HG02642 (cell line): ENCODE data around the gene SPRED1.

Source experiments
- ATAC-seq: cut with Tn5 transposase; IDR thresholded peaks from one replicate; pipeline ENCODE4 v1.9.1; 2021; ENCODE audit warnings: mild to moderate bottlenecking; ENCODE audit not compliant: unreplicated experiment, poor library complexity

Gene SPRED1

GRCh38 chr15:38332711-38333110, 80.1 kb downstream of the SPRED1 start:
- ATAC-seq = no peak

GRCh38 chr15:38335116-38335515, 82.5 kb downstream of the SPRED1 start:
- no peak for ATAC-seq

GRCh38 chr15:38344351-38344750, 91.7 kb downstream of the SPRED1 start:
- ATAC-seq = no peak

GRCh38 chr15:38349251-38349650, 96.6 kb downstream of the SPRED1 start:
- no peak for ATAC-seq

GRCh38 chr15:38351466-38351865, 98.8 kb downstream of the SPRED1 start:
- ATAC-seq = no peak

GRCh38 chr15:38354315-38354929, 101.8 kb downstream of the SPRED1 start:
- ATAC-seq = no peak

- ATAC-seq = no peak
These were observed 109.7 kb downstream of the SPRED1 start for GRCh38 chr15:38362355-38362754.

GRCh38 chr15:38367476-38367875, 114.8 kb downstream of the SPRED1 start:
- no peak for ATAC-seq

GRCh38 chr15:38369936-38370478, 117.4 kb downstream of the SPRED1 start:
- ATAC-seq = no peak

- no peak for ATAC-seq
These were observed 120.4 kb downstream of the SPRED1 start for GRCh38 chr15:38373016-38373415.

- ATAC-seq = no peak
These were observed 121.4 kb downstream of the SPRED1 start for GRCh38 chr15:38374029-38374428.

GRCh38 chr15:38374556-38374955, 121.9 kb downstream of the SPRED1 start:
- ATAC-seq = no peak

- no peak for ATAC-seq
These were observed 123.4 kb downstream of the SPRED1 start for GRCh38 chr15:38376081-38376480.

- no peak for ATAC-seq
These were observed 125.0 kb downstream of the SPRED1 start for GRCh38 chr15:38377636-38378035.

GRCh38 chr15:38378161-38378560, 125.5 kb downstream of the SPRED1 start:
- no peak for ATAC-seq

- peak; percentile 80 for ATAC-seq
These were observed 137.4 kb downstream of the SPRED1 start for GRCh38 chr15:38389924-38390542.

- no peak for ATAC-seq
These were observed 138.6 kb downstream of the SPRED1 start for GRCh38 chr15:38391191-38391590.

GRCh38 chr15:38398134-38398533, 145.5 kb downstream of the SPRED1 start:
- ATAC-seq = no peak

- no peak for ATAC-seq
These were observed 148.5 kb downstream of the SPRED1 start for GRCh38 chr15:38401106-38401505.

- ATAC-seq = no peak
These were observed 149.1 kb downstream of the SPRED1 start for GRCh38 chr15:38401701-38402100.

- no peak for ATAC-seq
These were observed 153.8 kb downstream of the SPRED1 start for GRCh38 chr15:38406436-38406835.
